ENCODE measurements around the gene STK36. TPM values are rescaled to one million over a fixed set of nuclear protein-coding genes. Genes with fewer than 3 reads are reported as not detected.

Gene STK36
- total RNA-seq, 1 experiment from 2014 or later: 48.6 TPM

DNA sequence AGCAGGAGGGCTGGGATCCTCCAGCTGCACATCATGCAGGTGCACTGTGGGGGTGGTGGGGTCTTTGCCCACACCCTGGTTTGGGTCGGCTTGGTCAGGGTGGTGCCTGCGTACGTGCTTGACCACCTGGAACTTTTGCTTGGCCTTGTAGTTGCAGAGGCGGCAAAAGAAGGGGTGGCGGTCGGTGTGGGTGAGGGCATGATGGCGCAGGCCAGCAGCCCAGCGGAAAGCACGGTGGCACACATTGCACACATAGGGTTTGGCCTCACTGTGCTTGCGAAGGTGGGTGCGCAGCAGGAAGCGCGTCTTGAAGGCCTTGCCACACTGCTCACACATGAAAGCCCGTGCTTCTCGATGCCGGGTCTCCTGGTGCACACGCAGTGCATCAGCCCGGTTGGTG, 33.5 kb upstream of the STK36 start:
- TF ChIP-seq SIN3A (IDR thresholded peaks at IDR 0.05; ENCODE audit: borderline replicate concordance, insufficient read depth, low read depth, low read length) (no peak), CTCF (IDR thresholded peaks at IDR 0.05) (no peak), TCF7L2 (IDR thresholded peaks at IDR 0.05; ENCODE audit: low read depth, low read length) (no peak), POLR2AphosphoS5 (IDR thresholded peaks at IDR 0.05; ENCODE audit: low read depth, low read length) (no peak)
- TF ChIP-seq, protein P1, sequence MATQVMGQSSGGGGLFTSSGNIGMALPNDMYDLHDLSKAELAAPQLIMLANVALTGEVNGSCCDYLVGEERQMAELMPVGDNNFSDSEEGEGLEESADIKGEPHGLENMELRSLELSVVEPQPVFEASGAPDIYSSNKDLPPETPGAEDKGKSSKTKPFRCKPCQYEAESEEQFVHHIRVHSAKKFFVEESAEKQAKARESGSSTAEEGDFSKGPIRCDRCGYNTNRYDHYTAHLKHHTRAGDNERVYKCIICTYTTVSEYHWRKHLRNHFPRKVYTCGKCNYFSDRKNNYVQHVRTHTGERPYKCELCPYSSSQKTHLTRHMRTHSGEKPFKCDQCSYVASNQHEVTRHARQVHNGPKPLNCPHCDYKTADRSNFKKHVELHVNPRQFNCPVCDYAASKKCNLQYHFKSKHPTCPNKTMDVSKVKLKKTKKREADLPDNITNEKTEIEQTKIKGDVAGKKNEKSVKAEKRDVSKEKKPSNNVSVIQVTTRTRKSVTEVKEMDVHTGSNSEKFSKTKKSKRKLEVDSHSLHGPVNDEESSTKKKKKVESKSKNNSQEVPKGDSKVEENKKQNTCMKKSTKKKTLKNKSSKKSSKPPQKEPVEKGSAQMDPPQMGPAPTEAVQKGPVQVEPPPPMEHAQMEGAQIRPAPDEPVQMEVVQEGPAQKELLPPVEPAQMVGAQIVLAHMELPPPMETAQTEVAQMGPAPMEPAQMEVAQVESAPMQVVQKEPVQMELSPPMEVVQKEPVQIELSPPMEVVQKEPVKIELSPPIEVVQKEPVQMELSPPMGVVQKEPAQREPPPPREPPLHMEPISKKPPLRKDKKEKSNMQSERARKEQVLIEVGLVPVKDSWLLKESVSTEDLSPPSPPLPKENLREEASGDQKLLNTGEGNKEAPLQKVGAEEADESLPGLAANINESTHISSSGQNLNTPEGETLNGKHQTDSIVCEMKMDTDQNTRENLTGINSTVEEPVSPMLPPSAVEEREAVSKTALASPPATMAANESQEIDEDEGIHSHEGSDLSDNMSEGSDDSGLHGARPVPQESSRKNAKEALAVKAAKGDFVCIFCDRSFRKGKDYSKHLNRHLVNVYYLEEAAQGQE (IDR thresholded peaks at IDR 0.05; ENCODE audit: insufficient read depth in 1 of 2, low read depth in 2 of 2, low read length in 1 of 2): no peak
- in situ Hi-C loops (cut with HindIII; ENCODE audit: low pct_unique_long_range_greater_than_20kb, low sequenced_read_pairs): no loop called here

GRCh38 chr2:218642121-218642656, 29.7 kb upstream of the STK36 start:
- peaks cover 19% of the 10 kb centered on the region for H3K36me3 ChIP-seq (ENCODE audit: control insufficient read depth, insufficient read depth, low read length)
- no peaks in the 10 kb centered on the region for H3K9me3 ChIP-seq (ENCODE audit: control insufficient read depth, insufficient read depth, low read depth, low read length)
- DNase-seq (ENCODE audit: low read depth, low spot score) (no peak), ATAC-seq (no peak)
- intact Hi-C loops (cut with micrococcal nuclease; ENCODE audit: unreplicated experiment): no loop called here
- ChIA-PET CTCF (no interaction called here), POLR2A (no interaction called here)
- no peaks in the 10 kb centered on the region for H3K27me3 ChIP-seq (ENCODE audit: control insufficient read depth, insufficient read depth, low read length)
- TF ChIP-seq POLR2AphosphoS5 (IDR thresholded peaks at IDR 0.05; ENCODE audit: low read depth, low read length) (no peak), SIN3A (IDR thresholded peaks at IDR 0.05; ENCODE audit: borderline replicate concordance, insufficient read depth, low read depth, low read length) (no peak), TCF7L2 (IDR thresholded peaks at IDR 0.05; ENCODE audit: low read depth, low read length) (no peak), CTCF (IDR thresholded peaks at IDR 0.05) (no peak)
- TF ChIP-seq, protein P1 (IDR thresholded peaks at IDR 0.05; ENCODE audit: insufficient read depth in 1 of 2, low read depth in 2 of 2, low read length in 1 of 2): no peak
- no peak overlapping the region for H3K4me3 ChIP-seq (ENCODE audit: low read depth in 2 of 2, low read length in 2 of 2)
- no peak overlapping the region for H3K27ac ChIP-seq (ENCODE audit: low read length)
- H3K4me1 ChIP-seq (ENCODE audit: control insufficient read depth, insufficient read depth, low read length): no peaks in the 10 kb centered on the region
- no TSS peak for BruUV-seq (replicated peaks)
- in situ Hi-C loops (cut with HindIII; ENCODE audit: low pct_unique_long_range_greater_than_20kb, low sequenced_read_pairs): no loop called here

More for the DNA sequence above, 33.5 kb upstream of the STK36 start:
- intact Hi-C loops (cut with micrococcal nuclease; ENCODE audit: unreplicated experiment): no loop called here
- ChIA-PET POLR2A (no interaction called here), CTCF (no interaction called here)
- no peak overlapping the region for H3K27ac ChIP-seq (ENCODE audit: low read length)
- peaks cover 6% of the 10 kb centered on the region for H3K36me3 ChIP-seq (ENCODE audit: control insufficient read depth, insufficient read depth, low read length)
- no peaks in the 10 kb centered on the region for H3K27me3 ChIP-seq (ENCODE audit: control insufficient read depth, insufficient read depth, low read length)
- BruUV-seq (replicated peaks): no TSS peak
- ATAC-seq (no peak), DNase-seq (ENCODE audit: low read depth, low spot score) (no peak)
- no peaks in the 10 kb centered on the region for H3K4me1 ChIP-seq (ENCODE audit: control insufficient read depth, insufficient read depth, low read length)
- H3K9me3 ChIP-seq (ENCODE audit: control insufficient read depth, insufficient read depth, low read depth, low read length): no peaks in the 10 kb centered on the region
- no peak overlapping the region for H3K4me3 ChIP-seq (ENCODE audit: low read depth in 2 of 2, low read length in 2 of 2)
